Heart left ventricle (tissue), 16 donors: ENCODE measurements around the gene CDH13. TPM values are rescaled to one million over a fixed set of nuclear protein-coding genes. Genes with fewer than 3 reads are reported as not detected.

ENCODE experiments used
- ATAC-seq, 4 donors: fragments of 200-7000 bp; cut with Tn5 transposase; one replicate each; pipeline ENCODE4 v1.9.1; 2020 to 2022; ENCODE audit warnings: moderate library complexity in 4 of 4, mild to moderate bottlenecking in 3 of 4, moderate number of reproducible peaks in 1 of 4
- DNase-seq, 5 donors: peaks; one replicate each; pipeline ENCODE4 v3.0.0-alpha.2; 2020
- H3K27ac ChIP-seq, 12 donors: fragments of 200-600 bp; sonication (generic) in 4 of 12; one replicate each; pipeline versions ENCODE4 v1.5.0 to v1.8.0; 2016 to 2022; ENCODE audit warnings: mild to moderate bottlenecking in 2 of 12
- H3K27me3 ChIP-seq, 9 donors: fragments of 200-600 bp; sonication (generic) in 2 of 9; one replicate each; pipeline versions ENCODE4 v1.5.1 to v1.8.0; 2016 to 2022; ENCODE audit warnings: mild to moderate bottlenecking in 3 of 9
- H3K36me3 ChIP-seq, 9 donors: fragments of 200-600 bp; sonication (generic) in 2 of 9; one replicate each; pipeline versions ENCODE4 v1.5.0 to v1.8.0; 2018 to 2022; ENCODE audit warnings: mild to moderate bottlenecking in 2 of 9
- H3K4me1 ChIP-seq, 12 donors: fragments of 200-600 bp; sonication (generic) in 4 of 12; one replicate each; pipeline versions ENCODE4 v1.5.0 to v1.8.0; 2016 to 2022; ENCODE audit warnings: mild to moderate bottlenecking in 3 of 12
- H3K4me3 ChIP-seq, 12 donors: fragments of 200-600 bp; sonication (generic) in 4 of 12; one replicate each; pipeline versions ENCODE4 v1.5.0 to v1.8.0; 2017 to 2022; ENCODE audit warnings: mild to moderate bottlenecking in 9 of 12, moderate library complexity in 4 of 12
- H3K9me3 ChIP-seq, 12 donors: fragments of 200-600 bp; sonication (generic) in 4 of 12; one replicate each; pipeline versions ENCODE4 v1.5.0 to v1.8.0; 2016 to 2022; ENCODE audit warnings: mild to moderate bottlenecking in 1 of 12
- CTCF ChIP-seq, 12 donors: fragments of 200-600 bp; sonication (generic) in 4 of 12; IDR thresholded peaks; one replicate each; pipeline versions ENCODE4 v1.5.0 to v1.8.0; 2018 to 2022; ENCODE audit warnings: antibody characterized with exemption in 12 of 12, mild to moderate bottlenecking in 5 of 12
- POLR2A ChIP-seq, 2 donors: fragments of 450-650 bp; IDR thresholded peaks; one replicate each; pipeline ENCODE4 v1.6.1; 2017; ENCODE audit warnings: antibody characterized with exemption in 2 of 2, mild to moderate bottlenecking in 2 of 2, moderate library complexity in 2 of 2
- WGBS, 4 donors: extraction: QIAGEN DNeasy Blood & Tissue Kit in 2 of 4; methylation state at CpG; one replicate each; pipeline versions ENCODE4 v1.1.5 to v1.1.7; 2013 to 2018; 5-methylcytosine and 5-hydroxymethylcytosine counted together
- intact Hi-C, 10 donors: fragments of 100-400 bp; cut with DNase I; formaldehyde crosslinking; loops; one replicate each; pipeline versions ENCODE4 v1.11.1 to v1.14.2; 2022
- polyA plus RNA-seq, 2 donors: library from polyadenylated mRNA; stranded (reverse); fragments of 200-250 nt; gene quantifications; one replicate each; pipeline ENCODE4 v1.2.3, GENCODE V29; 2013
- total RNA-seq, 9 donors: library from RNA; depleted of rRNA in 2 of 9; stranded (reverse); fragments of >200 nt in 2 of 9; fragmentation: NEBNext Ultra II Directional in 3 of 9; extraction: Animal tissue kit (Norgen Biotek cat#: 25700) in 3 of 9; gene quantifications; one replicate each; pipeline versions ENCODE4 v1.1.0 to v1.2.4, GENCODE V29; 2016 to 2023
- donor health status: ischemic (EF 13 %, LVEDD 7.1; RV severe dilation, severe dysfunction).
- donor health status: healthy with polysubstance abuse.
- donor health status: DM: no; HTN: yes; CAD: no.
- donor health status: DM: no; HTN: no; CAD: no.
- donor health status: ischemic (EF 25% LVEDD 6.9; RV normal size, moderate dysfunction).
- donor health status: ischemic (EF 25% LVEDD 5.7; RV mildly dilated, moderate dysfunction).
- donor health status: healthy.
- donor health status: DM: yes; HTN: yes; CAD: no.
- donor health status: ischemic (EF 35%, LVEDD 5.7; RV mildly dilated, moderate dysfunction).
- donor health status: nonischemic (EF 11% LVEDD 7.7; RV severe dilation, severe dysfunction).
- donor health status: DM: yes; HTN: yes; CAD: no.
- donor health status: PGD.
- donor health status: ischemic (EF 29% LVEDD 5.4; RV normal size, mild dysfunction).
- donor health status: nonischemic (EF 23%, LVEDD 6.1; RV moderate dilation, normal function).

The CDH13 gene
- total and polyA plus RNA-seq, 11 donors = 15.0 to 172 (median 137) TPM

GRCh38 chr16:82631701-82632685 is 5.2 kb downstream of the CDH13 start:
- ATAC-seq (peak in 1 of 4 donors; percentile 1), DNase-seq (no peak)
- no peak for TF ChIP-seq POLR2A (IDR thresholded peaks at IDR 0.05)
- TF ChIP-seq CTCF (IDR thresholded peaks at IDR 0.05) = peak in 9 of 12 donors; percentile 13 to 53 (median 28)
- H3K36me3 ChIP-seq = no peaks in the 10 kb centered on the region
- peaks cover 0 to 12% (median 0%) of the 10 kb centered on the region in 9 donors for H3K27me3 ChIP-seq
- H3K4me1 ChIP-seq = peaks cover 22 to 82% (median 54%) of the 10 kb centered on the region in 12 donors
- H3K4me3 ChIP-seq = no peak overlapping the region
- peak overlapping the region in 9 of 12 donors; percentile 7 to 96 (median 35) for H3K27ac ChIP-seq
- intact Hi-C loops = loop anchor here in 9 of 10 donors (5.0 to 10.0 kb wide), 10 partner anchors 70 to 813 kb away; no protein-coding TSS in a partner anchor
- 67 to 77% (median 70%) methylated on average over 10 of the region's 10 CpGs for WGBS, 4 donors
- H3K9me3 ChIP-seq = no peaks in the 10 kb centered on the region

DNA sequence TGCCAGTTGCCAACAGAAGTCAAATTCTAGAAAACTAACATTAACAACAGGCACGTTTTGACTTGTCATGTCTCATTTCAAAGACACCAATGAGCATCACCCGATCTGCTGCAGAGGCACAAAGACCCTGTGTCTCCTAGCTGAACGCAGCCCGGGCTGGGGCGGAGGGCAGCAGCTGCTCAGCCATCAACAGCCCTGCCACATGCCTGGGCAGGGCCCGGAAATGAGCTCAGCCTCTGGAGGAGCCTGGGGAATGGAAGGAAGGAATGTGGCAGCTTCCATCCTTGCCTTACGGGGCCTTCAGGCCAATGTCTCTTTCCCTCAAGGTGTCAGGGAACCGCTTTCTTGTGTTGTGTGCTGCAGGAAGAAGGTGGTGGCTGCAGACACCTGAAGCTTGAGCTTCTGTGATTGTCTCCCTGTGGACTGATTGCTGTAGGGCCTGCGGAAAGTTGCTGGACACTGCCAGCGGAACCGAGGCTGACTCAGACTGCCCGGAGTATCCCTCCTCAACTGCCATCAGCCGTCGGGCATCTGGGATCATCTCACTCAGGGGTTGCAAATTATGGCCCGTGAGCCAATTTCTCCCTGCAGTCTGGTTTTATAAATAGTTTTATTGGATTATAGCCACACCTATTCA is 7.3 kb downstream of the CDH13 start:
- no peak overlapping the region for H3K4me3 ChIP-seq

GRCh38 chr16:82634955-82635610 is 8.3 kb downstream of the CDH13 start:
- no peak overlapping the region for H3K4me3 ChIP-seq
- peak overlapping the region in 11 of 12 donors; percentile 8 to 84 (median 56) for H3K27ac ChIP-seq
- H3K9me3 ChIP-seq = no peaks in the 10 kb centered on the region
- H3K4me1 ChIP-seq = peaks cover 13 to 82% (median 56%) of the 10 kb centered on the region in 12 donors
- no peaks in the 10 kb centered on the region for H3K36me3 ChIP-seq
- TF ChIP-seq CTCF (IDR thresholded peaks at IDR 0.05) (no peak), POLR2A (IDR thresholded peaks at IDR 0.05) (no peak)
- intact Hi-C loops = loop anchor here in 9 of 10 donors (2.0 to 10.0 kb wide), 13 partner anchors 20 to 1147 kb away; no protein-coding TSS in a partner anchor
- DNase-seq (no peak), ATAC-seq (no peak)
- WGBS, 4 donors = 75 to 89% (median 81%) methylated on average over 2 of the region's 2 CpGs
- H3K27me3 ChIP-seq = no peaks in the 10 kb centered on the region

More for the DNA sequence above, 7.3 kb downstream of the CDH13 start:
- peaks cover 15 to 83% (median 56%) of the 10 kb centered on the region in 12 donors for H3K4me1 ChIP-seq
- DNase-seq = peak; percentile 25 to 61 (median 47)
- H3K36me3 ChIP-seq = no peaks in the 10 kb centered on the region
- H3K9me3 ChIP-seq = no peaks in the 10 kb centered on the region
- 23 to 33% (median 27%) methylated on average over 11 to 15 of the region's 15 CpGs for WGBS, 4 donors
- TF ChIP-seq POLR2A (IDR thresholded peaks at IDR 0.05) = no peak
- no peak for TF ChIP-seq CTCF (IDR thresholded peaks at IDR 0.05)
- peaks cover 0 to 4% (median 0%) of the 10 kb centered on the region in 9 donors for H3K27me3 ChIP-seq
- intact Hi-C loops = loop anchor here in 9 of 10 donors (2.0 to 10.0 kb wide), 11 partner anchors 21 to 811 kb away; no protein-coding TSS in a partner anchor
- peak overlapping the region in 11 of 12 donors; percentile 8 to 84 (median 56) for H3K27ac ChIP-seq
- ATAC-seq = peak in 3 of 4 donors; percentile 41 to 72 (median 65)
